HEK293 (cell line): ENCODE results near the gene TIMM13.

Experiments
- CTCF ChIA-PET: fragments of 350-600 bp; formaldehyde crosslinking; extraction: SDS; loops from one replicate; lab custom pipeline; 2021; ENCODE audit warnings: antibody characterized with exemption; lab: Yijun Ruan, JAX
- POLR2A ChIA-PET: fragments of 300-600 bp; formaldehyde crosslinking; extraction: SDS; loops from one replicate; lab custom pipeline; 2020; ENCODE audit warnings: antibody characterized with exemption, inconsistent platforms; lab: Yijun Ruan, JAX
- H3K27ac ChIP-seq: fragments of 200-500 bp; sonication (Bioruptor generic); 2 replicates; pipeline ENCODE4 v1.5.1; 2014; ENCODE audit warnings: low read depth, low read length, control low read depth, inconsistent platforms; ENCODE audit errors: extremely low read depth
- H3K36me3 ChIP-seq, 2 experiments: fragments of 200-500 bp in 1 of 2; sonication (Bioruptor generic) in 1 of 2; 1 replicate in 1 of 2; 2 replicates in 1 of 2; pipeline ENCODE4 v1.5.1; 2014 to 2017; ENCODE audit warnings: inconsistent platforms in 2 of 2, low read length in 2 of 2; ENCODE audit not compliant: control insufficient read depth in 2 of 2, insufficient read depth in 1 of 2
- H3K4me1 ChIP-seq: fragments of 200-500 bp; sonication (Bioruptor generic); 2 replicates; pipeline ENCODE4 v1.5.1; 2014; ENCODE audit warnings: mild to moderate bottlenecking, low read length, inconsistent platforms; ENCODE audit not compliant: control insufficient read depth, insufficient read depth
- H3K4me3 ChIP-seq: 2 replicates; pipeline ENCODE4 v1.5.1; 2011; ENCODE audit warnings: low read depth, mild to moderate bottlenecking, control low read depth, low read length, moderate library complexity
- H3K9me3 ChIP-seq: fragments of 200-500 bp; sonication (Bioruptor generic); 2 replicates; pipeline ENCODE4 v1.5.1; 2014; ENCODE audit warnings: low read depth, low read length, inconsistent platforms; ENCODE audit not compliant: control insufficient read depth, insufficient read depth
- GLI2 ChIP-seq: fragments of 450-650 bp; formaldehyde crosslinking; IDR thresholded peaks from 2 replicates; pipeline ENCODE4; 2017; ENCODE audit warnings: missing biosample characterization, missing genetic modification characterization, low read depth, borderline replicate concordance
- KLF7 ChIP-seq: fragments of 450-650 bp; formaldehyde crosslinking; IDR thresholded peaks from 2 replicates; pipeline ENCODE4 v1.5.1; 2016; ENCODE audit warnings: missing biosample characterization, missing genetic modification characterization, borderline replicate concordance
- REPIN1 ChIP-seq: fragments of 450-650 bp; formaldehyde crosslinking; IDR thresholded peaks from 2 replicates; pipeline ENCODE4 v1.5.1; 2017; ENCODE audit warnings: missing biosample characterization, missing genetic modification characterization, low read depth
- SALL2 ChIP-seq: fragments of 450-650 bp; formaldehyde crosslinking; IDR thresholded peaks from 2 replicates; pipeline ENCODE4 v1.5.0; 2017; ENCODE audit warnings: missing biosample characterization, mild to moderate bottlenecking, missing genetic modification characterization, borderline replicate concordance
- SP3 ChIP-seq: fragments of 450-650 bp; formaldehyde crosslinking; IDR thresholded peaks from 2 replicates; pipeline ENCODE4 v1.5.1; 2016; ENCODE audit warnings: missing biosample characterization, missing genetic modification characterization
- TCF7L2 ChIP-seq: IDR thresholded peaks from 2 replicates; pipeline ENCODE4 v1.6.1; 2011; ENCODE audit warnings: low read depth, mild to moderate bottlenecking, inconsistent platforms, low read length, moderate library complexity, borderline replicate concordance
- ZBTB17 ChIP-seq: fragments of 450-650 bp; formaldehyde crosslinking; IDR thresholded peaks from 2 replicates; pipeline ENCODE4 v1.5.1; 2016; ENCODE audit warnings: missing biosample characterization, missing genetic modification characterization
- ZNF146 ChIP-seq: fragments of 450-650 bp; formaldehyde crosslinking; IDR thresholded peaks from 2 replicates; pipeline ENCODE4 v1.5.1; 2016; ENCODE audit warnings: missing biosample characterization, missing genetic modification characterization
- ZNF155 ChIP-seq: fragments of 450-650 bp; formaldehyde crosslinking; IDR thresholded peaks from 2 replicates; pipeline ENCODE4 v1.5.1; 2016; ENCODE audit warnings: missing biosample characterization, missing genetic modification characterization
- ZNF223 ChIP-seq: fragments of 450-650 bp; formaldehyde crosslinking; IDR thresholded peaks from 2 replicates; pipeline ENCODE4 v1.5.1; 2016; ENCODE audit warnings: missing biosample characterization, missing genetic modification characterization
- ZNF23 ChIP-seq: fragments of 450-650 bp; formaldehyde crosslinking; IDR thresholded peaks from 2 replicates; pipeline ENCODE4 v1.5.1; 2016; ENCODE audit warnings: missing biosample characterization, missing genetic modification characterization, borderline replicate concordance
- ZNF366 ChIP-seq: fragments of 450-650 bp; formaldehyde crosslinking; conservative IDR thresholded peaks from 2 replicates; pipeline ENCODE4 v1.5.1; 2016; ENCODE audit warnings: missing biosample characterization, missing genetic modification characterization
- ZNF518A ChIP-seq: fragments of 450-650 bp; formaldehyde crosslinking; conservative IDR thresholded peaks from 2 replicates; pipeline ENCODE4 v1.5.1; 2016; ENCODE audit warnings: low read depth, missing biosample characterization, missing genetic modification characterization
- ZNF544 ChIP-seq: fragments of 450-650 bp; formaldehyde crosslinking; IDR thresholded peaks from 2 replicates; pipeline ENCODE4 v1.5.0; 2017; ENCODE audit warnings: missing biosample characterization, missing genetic modification characterization
- ZNF560 ChIP-seq: fragments of 450-650 bp; formaldehyde crosslinking; IDR thresholded peaks from 2 replicates; pipeline ENCODE4 v1.5.1; 2017; ENCODE audit warnings: missing biosample characterization, missing genetic modification characterization, borderline replicate concordance
- ZNF707 ChIP-seq: fragments of 450-650 bp; formaldehyde crosslinking; IDR thresholded peaks from 2 replicates; pipeline ENCODE4 v1.5.1; 2016; ENCODE audit warnings: missing biosample characterization, missing genetic modification characterization
- ZNF747 ChIP-seq: fragments of 450-650 bp; formaldehyde crosslinking; IDR thresholded peaks from 2 replicates; pipeline ENCODE4 v1.5.1; 2016; ENCODE audit warnings: missing biosample characterization, missing genetic modification characterization
- ZNF791 ChIP-seq: fragments of 450-650 bp; formaldehyde crosslinking; IDR thresholded peaks from 2 replicates; pipeline ENCODE4 v1.5.1; 2016; ENCODE audit warnings: missing biosample characterization, missing genetic modification characterization
- ZNF843 ChIP-seq: fragments of 450-650 bp; formaldehyde crosslinking; IDR thresholded peaks from 2 replicates; pipeline ENCODE4 v1.5.1; 2016; ENCODE audit warnings: missing biosample characterization, missing genetic modification characterization
- TF ChIP-seq, protein P1 (sequence below): fragments of 450-650 bp; formaldehyde crosslinking; IDR thresholded peaks from 2 replicates; pipeline ENCODE4 v1.5.1; 2016; ENCODE audit warnings: missing biosample characterization, missing genetic modification characterization
- TF ChIP-seq, protein P2 (sequence below): fragments of 450-650 bp; formaldehyde crosslinking; IDR thresholded peaks from 2 replicates; pipeline ENCODE4 v1.5.1; 2016; ENCODE audit warnings: missing biosample characterization, missing genetic modification characterization

The TIMM13 gene

DNA sequence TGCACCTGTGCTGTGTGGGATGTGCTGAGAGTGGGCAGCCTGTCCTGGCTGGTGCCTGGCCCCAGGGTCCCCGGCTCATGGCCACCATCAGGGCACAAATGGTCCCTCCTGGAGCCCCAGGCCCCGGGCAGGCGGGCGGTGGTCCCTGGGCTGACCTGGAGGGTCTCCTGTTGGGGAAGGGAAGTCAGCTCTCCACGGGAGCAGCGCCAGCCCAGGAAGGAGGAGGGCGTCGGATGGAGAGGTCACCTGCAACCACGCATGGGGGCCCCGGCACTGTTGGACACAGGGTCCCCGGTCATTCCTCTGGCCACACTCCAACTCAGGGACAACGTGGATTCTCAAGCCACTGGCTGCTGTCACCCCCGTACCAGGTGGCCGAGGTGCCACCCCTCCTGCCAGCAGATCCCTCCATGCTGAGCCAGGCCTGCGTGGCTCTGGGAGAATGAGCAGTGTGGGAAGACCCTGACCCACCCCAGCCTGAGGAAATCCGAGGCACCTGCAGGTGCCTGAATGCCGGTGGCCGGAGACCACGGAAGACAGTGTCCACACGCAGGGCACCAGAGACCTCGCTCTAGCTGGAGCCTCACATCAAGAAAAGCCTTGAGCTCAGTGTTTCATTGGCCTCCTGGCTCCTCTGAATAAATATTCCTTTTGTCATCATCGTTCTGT, 15.9 kb upstream of the TIMM13 start (continued):
- TF ChIP-seq GLI2 (no peak), ZNF791 (tag by site-specific recombination) (no peak), KLF7 (tag by site-specific recombination) (no peak), SP3 (tag by site-specific recombination) (no peak)
- TF ChIP-seq, all 188 proteins: peak for 0

DNA sequence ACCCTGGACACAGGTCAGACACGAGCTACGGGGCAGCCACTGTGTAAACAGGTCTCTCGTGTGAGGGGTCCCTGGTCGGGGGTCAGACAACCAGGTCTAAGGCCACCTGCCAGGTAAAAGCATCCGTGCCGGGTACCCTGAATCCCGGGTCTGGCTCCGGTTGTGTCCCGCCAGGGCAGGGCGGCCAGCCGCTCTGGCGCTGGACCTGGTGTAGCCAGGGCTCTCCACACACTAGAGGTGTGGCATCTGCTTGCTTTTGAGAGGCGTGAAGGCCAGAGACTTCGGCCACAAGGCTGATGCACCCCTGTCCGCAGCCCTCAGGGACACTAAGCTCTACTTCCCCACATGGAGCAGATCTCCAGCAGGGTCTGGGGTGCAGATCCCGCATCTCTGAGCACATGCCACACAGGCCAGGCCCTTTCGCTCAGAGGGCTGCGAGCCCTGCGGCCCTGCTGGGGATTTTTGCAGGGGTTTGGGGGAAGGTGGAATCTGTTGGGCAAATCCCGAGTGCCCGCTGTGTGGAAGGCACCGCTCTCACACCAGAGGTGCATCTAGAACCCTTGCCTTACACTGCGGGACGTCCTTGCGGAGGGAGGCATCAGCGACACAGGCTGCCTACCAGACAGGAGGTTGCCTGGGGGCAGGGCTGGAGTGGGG, 13.8 kb upstream of the TIMM13 start:
- Histone ChIP-seq H3K27ac (no peak overlapping the region), H3K9me3 (no peaks in the 10 kb centered on the region), H3K4me3 (no peak overlapping the region), H3K36me3 (peaks cover 15 to 75% of the 10 kb centered on the region in 2 experiments; a peak in 2 of 3 replicates), H3K4me1 (no peaks in the 10 kb centered on the region)
- ChIA-PET CTCF (interaction anchor here (0.8 kb wide), 1 partner anchor 170 kb away, joined by 3 read pairs; no protein-coding TSS in a partner anchor), POLR2A (interaction anchor here (0.7 to 1.6 kb wide), 3 partner anchors 14 to 37 kb away, joined by 3 to 5 read pairs (median 3); partner anchors contain the start of genes GADD45B and TIMM13)
- TF ChIP-seq ZNF560 (tag by site-specific recombination) (no peak), ZNF223 (tag by site-specific recombination) (no peak), ZNF366 (tag by site-specific recombination) (no peak), ZNF843 (no peak), SALL2 (tag by site-specific recombination) (no peak), ZNF707 (no peak), ZNF747 (tag by site-specific recombination) (no peak), ZNF23 (tag by site-specific recombination) (no peak), ZNF518A (no peak), GLI2 (no peak), REPIN1 (tag by site-specific recombination) (no peak), ZNF146 (tag by site-specific recombination) (no peak), ZNF155 (no peak), ZBTB17 (tag by site-specific recombination) (no peak), ZNF544 (tag by site-specific recombination) (no peak), TCF7L2 (no peak)
- TF ChIP-seq, protein P1, sequence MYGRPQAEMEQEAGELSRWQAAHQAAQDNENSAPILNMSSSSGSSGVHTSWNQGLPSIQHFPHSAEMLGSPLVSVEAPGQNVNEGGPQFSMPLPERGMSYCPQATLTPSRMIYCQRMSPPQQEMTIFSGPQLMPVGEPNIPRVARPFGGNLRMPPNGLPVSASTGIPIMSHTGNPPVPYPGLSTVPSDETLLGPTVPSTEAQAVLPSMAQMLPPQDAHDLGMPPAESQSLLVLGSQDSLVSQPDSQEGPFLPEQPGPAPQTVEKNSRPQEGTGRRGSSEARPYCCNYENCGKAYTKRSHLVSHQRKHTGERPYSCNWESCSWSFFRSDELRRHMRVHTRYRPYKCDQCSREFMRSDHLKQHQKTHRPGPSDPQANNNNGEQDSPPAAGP (tag by site-specific recombination), result no peak
- TF ChIP-seq, protein P2, sequence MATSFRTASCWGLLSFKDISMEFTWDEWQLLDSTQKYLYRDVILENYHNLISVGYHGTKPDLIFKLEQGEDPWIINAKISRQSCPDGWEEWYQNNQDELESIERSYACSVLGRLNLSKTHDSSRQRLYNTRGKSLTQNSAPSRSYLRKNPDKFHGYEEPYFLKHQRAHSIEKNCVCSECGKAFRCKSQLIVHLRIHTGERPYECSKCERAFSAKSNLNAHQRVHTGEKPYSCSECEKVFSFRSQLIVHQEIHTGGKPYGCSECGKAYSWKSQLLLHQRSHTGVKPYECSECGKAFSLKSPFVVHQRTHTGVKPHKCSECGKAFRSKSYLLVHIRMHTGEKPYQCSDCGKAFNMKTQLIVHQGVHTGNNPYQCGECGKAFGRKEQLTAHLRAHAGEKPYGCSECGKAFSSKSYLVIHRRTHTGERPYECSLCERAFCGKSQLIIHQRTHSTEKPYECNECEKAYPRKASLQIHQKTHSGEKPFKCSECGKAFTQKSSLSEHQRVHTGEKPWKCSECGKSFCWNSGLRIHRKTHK (tag by site-specific recombination), result no peak
